GM21360 (cell line): ENCODE measurements around the gene LRRC31.

Experiments used
- ATAC-seq: cut with Tn5 transposase; IDR thresholded peaks from one replicate; pipeline ENCODE4 v1.9.1; 2021; ENCODE audit warnings: mild to moderate bottlenecking, moderate library complexity; ENCODE audit not compliant: unreplicated experiment

Gene LRRC31

DNA sequence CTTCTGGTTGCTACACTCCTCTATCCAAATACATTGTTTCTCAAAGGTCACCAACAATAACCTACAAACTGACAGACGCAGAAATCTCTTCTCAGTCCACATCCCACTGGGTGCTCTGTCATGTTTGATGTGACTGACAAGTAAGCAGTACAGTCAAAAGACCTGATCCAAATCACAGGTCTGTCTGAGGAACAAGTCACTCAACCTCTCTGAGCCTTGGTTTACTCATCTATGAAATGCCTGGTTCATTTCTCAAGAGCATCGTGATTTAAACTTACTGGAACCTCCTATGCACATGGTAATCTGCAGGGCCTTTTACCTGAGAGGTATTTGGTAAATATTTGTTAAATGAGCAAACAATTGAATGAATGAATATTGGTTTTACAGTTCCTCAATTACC, 5.5 kb downstream of the LRRC31 start:
- no peak for ATAC-seq

DNA sequence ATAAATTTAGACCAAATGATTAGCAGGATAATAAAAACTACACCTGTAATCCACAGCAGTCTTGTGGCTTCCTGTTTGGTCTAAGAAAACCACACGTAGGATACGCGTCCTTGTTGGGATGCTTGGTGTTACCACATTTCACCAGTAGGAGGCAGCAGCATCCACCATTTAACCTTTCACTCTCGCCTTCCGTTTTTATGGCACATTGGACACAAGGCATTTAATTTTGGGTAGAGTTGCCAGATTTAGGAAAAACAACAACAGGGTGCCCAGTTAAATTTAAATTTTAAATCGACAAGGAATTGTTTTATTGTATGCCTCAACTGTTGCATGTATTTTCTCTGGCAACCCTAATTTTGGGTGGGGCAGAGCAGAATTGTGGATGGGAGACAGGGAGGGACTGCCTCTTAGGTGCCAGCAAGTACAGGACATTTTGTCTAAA, 6.3 kb downstream of the LRRC31 start:
- ATAC-seq: no peak

DNA sequence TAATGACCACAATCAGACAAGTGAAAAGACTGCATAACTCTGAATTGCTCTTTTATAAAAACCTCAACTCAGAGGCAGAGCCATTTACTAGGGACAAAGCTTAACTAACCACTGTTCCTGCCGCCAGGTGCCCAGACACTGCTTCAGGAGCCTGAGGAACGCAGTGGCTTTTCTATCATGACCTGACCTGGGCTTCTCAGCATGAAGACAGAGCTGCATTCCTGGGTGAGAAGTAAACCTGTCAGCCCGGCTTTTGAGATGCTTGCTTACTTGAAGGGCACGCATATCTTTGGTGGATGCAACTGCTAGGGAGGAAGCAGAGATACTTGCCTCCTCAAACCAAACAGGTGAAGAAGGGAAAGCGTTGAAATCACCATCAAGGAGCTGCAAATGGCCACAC, 7.9 kb downstream of the LRRC31 start:
- ATAC-seq: no peak

DNA sequence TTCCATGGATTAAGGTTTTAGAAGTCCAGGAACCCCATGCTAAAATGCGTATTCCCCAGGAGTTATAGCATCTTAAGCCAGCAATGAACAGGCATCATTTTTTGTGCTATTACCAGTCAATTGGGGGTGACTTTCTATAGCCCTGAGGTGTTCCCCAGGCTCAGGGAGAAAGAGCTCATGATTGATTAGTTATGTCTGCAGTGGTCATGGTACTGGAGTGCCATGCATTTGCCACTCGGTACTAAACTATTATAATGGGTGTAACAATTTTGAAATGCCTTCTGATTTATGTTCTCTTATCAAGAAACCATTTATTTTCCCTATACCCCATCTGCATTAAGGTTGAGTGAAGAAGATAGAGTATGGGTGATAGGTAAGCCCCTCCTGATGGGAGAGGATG, 11.9 kb downstream of the LRRC31 start:
- no peak for ATAC-seq

DNA sequence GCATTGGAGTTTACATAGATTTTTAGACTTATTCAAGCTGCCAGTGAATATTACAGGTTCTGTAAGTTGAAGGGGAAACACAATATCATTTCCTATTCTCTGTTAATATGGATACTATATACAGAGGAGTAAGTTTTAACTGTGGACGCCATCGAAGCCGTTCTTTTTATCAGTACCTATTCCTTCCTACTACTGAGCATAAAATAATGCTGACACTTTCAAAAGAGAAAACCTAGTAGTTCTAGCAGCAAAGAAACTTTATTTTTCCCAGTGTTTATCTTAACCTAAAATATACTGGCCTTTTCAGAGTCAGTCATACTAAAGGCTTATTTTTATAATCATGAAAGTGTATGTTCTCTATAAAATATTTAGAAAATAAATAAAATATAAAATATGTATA, 14.2 kb downstream of the LRRC31 start:
- no peak for ATAC-seq

DNA sequence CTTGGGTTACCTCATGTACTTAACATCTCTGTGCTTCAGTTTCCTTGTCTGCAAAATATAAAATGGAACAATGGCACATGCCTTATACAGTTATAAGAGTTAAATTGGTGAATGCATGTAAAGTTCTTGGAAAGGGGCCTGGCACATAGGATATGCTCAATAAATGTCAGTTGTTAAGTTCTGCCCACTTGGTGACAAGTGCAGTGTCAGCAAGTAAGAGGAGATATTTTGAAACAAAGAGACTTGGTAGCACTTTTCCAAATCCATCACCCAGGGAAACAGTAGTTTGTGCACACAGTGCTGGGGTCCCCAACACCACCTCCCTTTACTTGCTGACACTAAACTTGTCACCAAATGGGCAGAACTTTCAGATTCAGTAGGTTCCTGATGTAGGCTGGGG, 19.1 kb downstream of the LRRC31 start:
- no peak for ATAC-seq

DNA sequence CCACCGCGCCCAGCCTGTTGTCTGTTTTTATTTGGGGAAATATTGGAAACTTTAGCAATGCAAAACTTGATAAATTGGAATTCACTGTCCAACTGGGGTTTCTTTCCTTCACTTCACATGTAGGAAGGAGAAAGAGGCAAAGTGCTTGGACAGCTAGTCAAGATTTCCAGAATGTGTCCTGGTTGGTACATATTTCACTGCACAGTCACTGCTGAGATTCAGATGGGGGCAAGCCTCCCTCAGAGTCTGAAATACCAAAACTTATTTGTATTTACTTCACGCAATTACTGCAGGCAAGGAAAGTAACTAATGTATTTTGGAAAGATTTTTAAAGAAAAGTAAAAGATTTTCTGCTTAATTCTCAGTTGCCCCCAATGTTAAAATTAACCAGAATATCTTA, 21.0 kb downstream of the LRRC31 start:
- no peak for ATAC-seq

DNA sequence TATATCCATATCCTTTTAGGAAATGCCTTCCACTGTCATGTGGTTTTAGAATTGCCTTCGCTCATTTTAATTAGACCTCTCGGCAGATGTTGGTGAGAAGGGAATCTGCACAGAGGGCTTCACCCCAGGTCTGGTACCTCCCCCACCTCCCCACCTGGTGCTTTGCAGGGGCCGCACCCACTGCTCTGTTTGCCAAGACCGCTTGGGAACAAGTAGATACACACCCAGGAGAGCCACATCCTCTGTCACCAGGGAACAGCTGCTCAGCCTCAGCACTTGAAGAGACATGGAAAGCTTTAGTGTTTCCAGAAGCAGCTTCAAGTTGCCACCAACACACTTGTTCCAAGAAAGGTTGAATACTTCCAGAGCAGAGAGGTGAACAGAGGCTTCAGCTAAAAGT, 21.8 kb downstream of the LRRC31 start:
- no peak for ATAC-seq

DNA sequence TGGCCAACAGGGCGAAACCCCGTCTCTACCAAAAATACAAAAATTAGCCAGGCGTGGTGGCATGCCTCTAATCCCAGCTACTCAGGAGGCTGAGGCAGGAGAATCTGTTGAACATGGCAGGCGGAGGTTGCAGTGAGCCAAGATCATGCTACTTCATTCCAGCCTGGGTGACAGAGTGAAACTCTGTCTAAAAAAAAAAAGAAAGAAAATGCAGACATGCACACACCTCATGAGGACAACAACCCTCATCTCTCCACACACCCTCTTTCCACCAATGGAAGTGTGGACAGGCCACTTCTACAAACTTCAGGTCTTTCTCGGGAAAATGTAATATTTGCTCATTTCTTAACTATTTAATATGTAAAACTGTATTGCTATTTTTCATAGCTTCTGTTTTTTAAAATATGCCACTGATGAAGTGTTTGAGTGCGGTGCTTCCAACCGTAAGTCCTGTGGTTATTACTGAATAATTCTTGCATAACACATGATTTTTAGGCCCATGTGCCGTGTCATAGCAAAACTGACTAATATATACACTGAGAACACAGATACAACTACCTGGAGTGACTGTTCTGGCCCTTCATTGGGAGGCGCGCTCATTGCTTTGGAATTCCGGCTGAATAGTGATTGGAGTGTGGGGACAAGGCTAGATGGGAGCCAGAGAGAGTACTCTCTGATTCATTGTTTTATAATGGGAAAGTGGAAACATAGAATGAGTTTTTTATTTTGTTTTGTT, 23.1 kb downstream of the LRRC31 start:
- ATAC-seq: peak; percentile 98

DNA sequence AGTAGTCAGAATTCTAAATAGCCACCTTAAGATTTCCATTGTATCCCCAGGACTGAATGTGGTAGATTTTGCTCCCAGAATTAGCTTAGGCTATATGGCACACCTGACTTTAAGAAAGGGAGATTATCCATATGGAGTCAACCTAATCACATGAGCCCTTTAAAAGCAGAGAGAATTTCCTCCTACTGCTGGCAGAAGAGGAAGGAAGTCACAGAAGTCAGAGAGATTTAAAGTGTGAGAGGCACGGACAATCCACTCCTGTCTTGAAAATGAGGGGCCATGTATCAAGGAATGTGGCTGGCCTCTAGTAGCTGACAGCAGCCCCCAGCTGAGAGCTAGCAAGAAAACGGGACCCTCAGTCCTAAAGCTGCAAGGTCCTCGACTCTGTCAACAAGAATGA, 26.8 kb downstream of the LRRC31 start:
- no peak for ATAC-seq

DNA sequence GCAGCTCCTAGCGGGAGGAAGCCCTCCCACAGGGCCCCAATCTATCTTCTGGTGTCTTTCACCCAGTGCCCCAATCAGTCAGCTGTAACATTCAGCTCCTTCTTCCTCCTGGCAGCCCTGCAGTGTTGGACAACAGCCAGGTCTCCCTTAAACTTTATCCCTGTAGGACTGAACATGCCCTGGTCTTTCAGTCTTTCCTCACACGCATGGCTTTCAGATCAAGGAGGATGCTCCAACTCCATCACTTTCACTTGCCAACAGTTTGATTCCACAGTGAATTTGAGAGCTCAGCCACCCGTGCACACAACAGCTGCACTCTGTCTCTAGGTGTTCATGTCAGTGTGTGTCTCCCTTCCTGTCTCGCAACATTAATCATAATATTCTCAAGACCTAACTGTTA, 28.6 kb downstream of the LRRC31 start:
- ATAC-seq: peak; percentile 74

DNA sequence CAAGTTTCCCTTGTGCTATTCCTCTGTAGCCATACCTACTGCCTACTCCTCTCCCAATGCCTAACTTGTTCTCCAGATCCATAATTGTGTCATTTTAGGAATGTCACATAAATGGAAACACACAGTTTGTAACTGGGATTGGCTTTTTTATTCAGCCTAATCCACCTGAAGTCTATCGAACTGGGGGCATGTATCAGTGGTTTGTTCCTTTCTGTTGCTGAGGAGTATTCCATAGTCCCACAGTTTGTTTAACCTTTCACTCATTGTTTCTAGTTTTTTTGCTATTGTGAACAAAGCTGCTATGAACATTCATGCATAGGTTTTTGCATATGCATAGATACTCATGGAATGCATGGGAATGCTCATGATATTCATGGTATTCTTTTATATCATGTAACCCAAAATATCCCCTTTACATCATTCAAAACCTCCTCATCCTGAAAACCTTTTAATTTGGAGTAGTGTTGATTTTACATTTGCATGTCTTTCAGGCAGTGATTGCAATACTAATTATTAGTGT, 31.2 kb downstream of the LRRC31 start:
- ATAC-seq: no peak

DNA sequence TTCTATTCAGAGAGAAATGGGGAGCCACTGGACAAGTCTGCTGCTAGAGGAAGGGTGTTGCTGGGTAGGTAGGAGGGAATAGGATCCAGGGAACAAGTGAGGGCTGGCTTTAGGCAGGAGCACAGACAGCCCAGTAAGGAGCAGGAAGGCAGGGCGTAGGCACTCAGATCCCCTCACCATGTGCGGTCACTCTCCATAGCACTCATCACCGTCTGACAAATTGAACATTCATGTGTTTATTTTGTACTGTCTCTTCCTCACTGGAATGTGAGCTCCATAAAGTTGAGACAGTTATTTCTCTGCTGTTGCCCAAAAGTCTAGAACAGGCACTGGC, 32.8 kb downstream of the LRRC31 start:
- ATAC-seq: no peak

DNA sequence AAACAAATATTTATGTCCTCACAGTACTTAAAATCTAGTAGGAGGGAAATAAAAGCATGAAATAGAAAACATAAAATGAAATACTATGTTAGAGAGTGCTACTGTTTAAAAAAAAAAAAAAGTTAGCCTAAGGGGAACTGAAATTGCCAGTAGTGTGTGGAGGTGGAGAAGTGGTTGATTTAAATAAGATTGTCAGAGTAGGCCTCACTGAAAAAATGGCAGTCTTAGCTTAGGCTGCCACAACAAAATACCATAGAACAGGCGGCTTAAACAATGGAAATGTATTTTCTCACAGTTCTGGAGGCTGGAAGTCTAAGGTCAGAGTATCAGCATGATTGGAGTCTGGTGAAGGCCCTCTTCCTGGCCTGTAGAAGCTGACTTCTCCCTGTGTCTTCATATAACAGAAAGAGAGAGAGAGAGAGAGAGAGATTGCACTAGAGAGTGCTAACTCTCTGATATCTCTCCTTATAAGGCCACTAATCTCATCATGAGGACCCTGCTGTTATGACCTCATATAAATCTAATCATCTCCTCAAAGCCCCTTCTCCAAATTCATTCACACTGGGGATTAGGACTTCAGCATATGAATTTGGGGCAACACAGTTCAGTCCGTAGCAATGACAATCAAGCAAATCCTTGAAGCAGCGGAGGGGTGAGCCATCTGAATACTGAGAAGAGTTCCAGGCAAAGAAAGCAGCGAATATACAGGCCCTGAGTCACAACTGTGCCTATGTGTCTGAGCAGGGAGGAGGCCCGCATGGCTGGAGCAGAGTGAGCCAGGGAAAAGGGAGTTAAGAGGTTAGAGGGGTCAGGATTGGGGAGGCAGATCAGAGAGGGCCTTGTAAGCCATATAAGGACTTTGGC, 33.4 kb downstream of the LRRC31 start:
- peak; percentile 75 for ATAC-seq

DNA sequence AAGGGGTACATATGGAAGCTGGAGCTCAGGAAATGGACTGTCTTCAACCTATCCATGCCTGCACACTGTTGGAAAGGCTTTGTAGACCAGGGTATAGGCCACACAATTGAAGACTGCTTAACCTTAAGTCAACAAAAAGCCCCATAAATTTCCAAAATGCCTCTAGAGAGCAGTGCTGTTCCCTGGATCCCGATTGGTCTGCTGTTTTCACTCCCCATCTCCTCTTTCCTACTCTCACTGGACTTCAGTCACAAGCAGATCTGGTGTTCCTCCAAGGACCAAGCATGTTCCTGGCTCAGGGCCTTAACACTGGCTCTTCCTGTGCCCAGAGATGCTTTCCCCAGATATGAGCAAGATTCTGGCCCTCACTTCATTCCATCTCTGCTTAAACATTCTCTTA, 34.2 kb downstream of the LRRC31 start:
- no peak for ATAC-seq

DNA sequence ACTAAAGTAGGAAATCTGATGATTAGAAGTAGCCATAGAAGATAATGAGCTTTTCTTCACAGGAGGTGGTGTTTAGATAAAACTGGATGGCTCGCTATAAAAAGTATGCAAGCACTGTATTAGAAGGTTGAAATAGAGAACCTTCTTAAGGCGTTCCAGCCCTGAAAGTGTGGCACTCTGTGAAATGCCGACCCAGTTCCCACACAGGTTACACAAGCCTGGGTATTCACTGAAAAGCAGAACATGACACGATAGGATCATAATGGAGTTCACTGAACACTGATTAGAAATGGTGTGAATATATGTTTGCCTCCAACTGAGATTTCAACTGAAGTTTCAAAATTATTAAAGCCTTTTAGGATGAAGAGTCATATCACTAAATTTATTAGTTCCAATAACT, 42.0 kb downstream of the LRRC31 start:
- no peak for ATAC-seq

DNA sequence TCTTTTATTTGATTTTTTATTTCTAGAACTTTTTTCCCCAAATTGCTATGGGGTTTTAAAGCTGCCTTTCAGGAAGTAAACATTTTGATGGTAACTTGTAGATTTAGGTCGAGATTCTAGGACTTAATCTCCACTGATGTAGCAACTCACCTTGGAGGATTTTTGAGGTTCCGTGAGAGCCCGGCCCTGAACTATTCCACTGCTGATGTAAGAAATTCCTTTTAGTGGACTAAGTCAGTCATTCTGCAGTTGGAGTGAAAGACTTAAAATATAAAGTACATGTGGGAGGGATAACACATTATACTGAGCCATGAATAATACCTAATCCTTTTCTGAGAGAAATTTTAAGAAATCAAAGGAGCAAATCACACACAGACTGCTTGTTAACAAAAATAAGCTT, 44.4 kb downstream of the LRRC31 start:
- no peak for ATAC-seq

DNA sequence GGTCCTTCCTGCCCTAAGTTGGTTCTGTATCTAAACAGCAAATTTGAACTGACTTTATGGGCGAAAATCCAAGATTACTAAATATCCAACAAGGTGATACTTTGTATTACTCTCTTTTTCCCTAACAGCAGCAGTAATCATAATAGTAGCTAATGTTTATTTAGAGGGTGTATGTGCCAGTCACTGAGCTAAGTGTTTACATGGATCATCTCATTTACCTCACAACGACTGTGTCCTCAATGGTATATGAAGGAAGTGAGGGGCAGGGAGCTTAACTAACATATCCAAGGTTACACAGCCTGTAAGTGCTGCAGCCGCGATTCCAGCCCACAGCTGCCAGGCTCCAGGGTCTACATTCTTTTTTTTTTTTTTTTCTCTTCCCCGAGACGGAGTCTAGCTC, 46.8 kb downstream of the LRRC31 start:
- ATAC-seq: no peak

DNA sequence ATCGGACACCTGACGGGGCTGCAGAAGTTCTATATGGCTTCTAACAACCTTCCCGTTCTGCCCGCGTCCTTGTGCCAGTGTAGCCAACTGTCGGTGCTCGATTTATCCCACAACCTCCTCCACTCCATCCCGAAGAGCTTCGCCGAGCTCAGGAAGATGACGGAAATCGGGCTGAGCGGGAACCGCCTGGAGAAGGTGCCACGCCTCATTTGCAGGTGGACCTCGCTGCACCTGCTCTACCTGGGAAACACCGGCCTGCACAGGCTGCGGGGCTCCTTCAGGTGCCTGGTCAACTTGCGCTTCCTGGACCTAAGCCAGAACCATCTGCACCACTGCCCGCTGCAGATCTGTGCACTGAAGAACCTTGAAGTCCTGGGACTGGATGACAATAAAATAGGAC, 47.2 kb downstream of the LRRC31 start:
- ATAC-seq: no peak

DNA sequence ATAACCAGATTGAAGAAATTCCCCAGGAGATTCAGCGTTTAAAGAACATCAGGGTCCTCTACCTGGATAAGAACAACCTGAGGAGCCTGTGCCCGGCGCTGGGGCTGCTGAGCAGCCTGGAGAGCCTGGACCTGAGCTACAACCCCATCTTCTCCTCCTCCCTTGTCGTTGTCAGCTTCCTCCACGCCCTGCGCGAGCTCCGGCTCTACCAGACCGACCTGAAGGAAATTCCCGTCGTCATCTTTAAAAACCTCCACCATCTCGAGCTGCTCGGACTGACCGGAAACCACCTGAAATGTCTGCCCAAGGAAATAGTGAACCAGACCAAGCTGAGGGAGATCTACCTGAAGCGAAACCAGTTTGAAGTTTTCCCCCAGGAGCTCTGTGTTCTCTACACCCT, 47.6 kb downstream of the LRRC31 start:
- ATAC-seq: no peak

DNA sequence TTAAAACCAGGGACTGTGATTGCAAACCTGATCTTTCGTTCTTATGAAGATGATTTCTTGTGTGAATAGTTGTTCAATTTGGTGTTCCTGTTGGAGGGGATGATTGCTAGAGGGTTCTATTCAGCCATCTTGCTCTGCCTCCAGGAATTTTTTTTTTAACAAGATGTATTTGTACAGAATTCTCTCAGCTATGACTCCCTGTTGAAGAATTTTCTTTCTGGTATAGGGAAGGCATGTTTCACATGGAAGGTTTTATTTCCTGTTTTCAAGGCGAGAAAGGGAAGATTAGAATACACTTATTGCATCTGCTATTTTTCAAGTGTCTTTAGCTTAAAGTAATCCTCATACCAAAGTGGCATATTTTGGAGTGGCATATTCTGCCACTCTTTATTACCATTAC, 51.4 kb downstream of the LRRC31 start:
- ATAC-seq: no peak

DNA sequence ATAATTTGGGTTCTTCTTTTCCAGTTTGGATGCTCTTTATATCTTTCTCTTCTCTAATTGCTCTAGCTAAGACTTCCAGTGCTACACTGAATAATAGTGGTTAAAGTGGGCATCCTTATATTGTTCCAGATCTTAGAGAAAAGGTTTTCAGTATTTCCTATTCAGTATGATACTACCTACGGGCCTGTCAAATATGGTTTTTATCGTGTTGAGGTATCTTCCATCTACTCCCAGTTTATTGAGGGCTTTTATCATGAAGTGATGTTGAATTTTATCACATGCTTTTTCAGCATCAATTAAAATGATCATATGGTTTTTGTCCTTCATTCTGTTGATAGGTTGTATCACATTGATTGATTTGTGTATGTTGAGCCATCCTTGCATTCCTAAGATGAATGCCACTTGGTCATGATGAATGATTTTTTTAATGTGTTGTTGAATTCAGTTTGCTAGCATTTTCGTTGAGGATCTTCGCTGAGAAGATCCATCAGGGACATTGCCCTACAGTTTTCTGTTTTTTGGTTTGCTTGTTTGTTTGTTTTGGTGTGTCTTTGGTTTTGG, 54.1 kb downstream of the LRRC31 start:
- no peak for ATAC-seq
